ENCODE results near the gene ZNF777. TPM values are rescaled to one million over a fixed set of nuclear protein-coding genes. Genes with fewer than 3 reads are reported as not detected.

ZNF777 gene
- total RNA-seq, 2 experiments from 2014 or later, result 14.5 to 14.8 TPM

DNA sequence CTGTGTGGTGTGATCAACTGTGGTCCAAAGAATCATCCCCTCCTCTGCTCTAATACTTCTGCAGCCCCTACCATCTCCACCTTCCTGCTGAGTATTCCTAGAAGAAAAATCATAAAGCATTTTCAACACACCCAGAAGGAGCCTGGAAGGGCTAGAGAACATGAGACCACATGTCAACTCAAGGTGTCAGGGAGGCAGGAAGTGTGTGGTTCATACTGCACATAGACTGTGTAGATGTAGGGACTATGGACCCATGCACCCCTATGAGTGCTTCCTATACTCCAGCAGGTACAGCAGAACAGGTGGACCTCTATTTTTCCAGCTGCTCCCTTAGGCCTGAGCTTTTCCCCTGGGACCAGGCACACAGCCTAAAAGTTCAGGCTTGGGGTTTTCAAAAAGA lies 39.3 kb upstream of the ZNF777 start:
- ChIA-PET POLR2A (no interaction called here), CTCF (no interaction called here)
- Histone ChIP-seq H3K4me3 (ENCODE audit: low read length) (no peak overlapping the region), H3K27ac (ENCODE audit: low read depth in 1 of 2, low read length in 2 of 2) (no peak overlapping the region), H3K9me3 (ENCODE audit: control insufficient read depth in 1 of 2, insufficient read depth in 1 of 2, low read length in 2 of 2) (no peaks in the 10 kb centered on the region), H3K4me1 (ENCODE audit: insufficient read depth, low read length) (peaks cover 23% of the 10 kb centered on the region), H3K27me3 (ENCODE audit: control insufficient read depth in 1 of 2, insufficient read depth in 2 of 2, low read length in 2 of 2) (no peaks in the 10 kb centered on the region), H3K36me3 (ENCODE audit: insufficient read depth, low read length) (no peaks in the 10 kb centered on the region)
- no peak for ATAC-seq (ENCODE audit: poor library complexity)
- Mint-ChIP-seq H3K36me3 (ENCODE audit: low read depth) (peaks cover 11% of the 10 kb centered on the region), H3K4me3 (peak overlapping the region; percentile 58), H3K27ac (no peak overlapping the region), H3K27me3 (no peaks in the 10 kb centered on the region), H3K4me1 (ENCODE audit: low read depth) (peaks cover 18% of the 10 kb centered on the region), H3K9me3 (no peaks in the 10 kb centered on the region)
- intact Hi-C loops (cut with DNase I, micrococcal nuclease), result loop anchor here in 1 of 2 experiments (10.0 kb wide), 1 partner anchor 125 kb away; no protein-coding TSS in a partner anchor
- TF ChIP-seq, protein P1, sequence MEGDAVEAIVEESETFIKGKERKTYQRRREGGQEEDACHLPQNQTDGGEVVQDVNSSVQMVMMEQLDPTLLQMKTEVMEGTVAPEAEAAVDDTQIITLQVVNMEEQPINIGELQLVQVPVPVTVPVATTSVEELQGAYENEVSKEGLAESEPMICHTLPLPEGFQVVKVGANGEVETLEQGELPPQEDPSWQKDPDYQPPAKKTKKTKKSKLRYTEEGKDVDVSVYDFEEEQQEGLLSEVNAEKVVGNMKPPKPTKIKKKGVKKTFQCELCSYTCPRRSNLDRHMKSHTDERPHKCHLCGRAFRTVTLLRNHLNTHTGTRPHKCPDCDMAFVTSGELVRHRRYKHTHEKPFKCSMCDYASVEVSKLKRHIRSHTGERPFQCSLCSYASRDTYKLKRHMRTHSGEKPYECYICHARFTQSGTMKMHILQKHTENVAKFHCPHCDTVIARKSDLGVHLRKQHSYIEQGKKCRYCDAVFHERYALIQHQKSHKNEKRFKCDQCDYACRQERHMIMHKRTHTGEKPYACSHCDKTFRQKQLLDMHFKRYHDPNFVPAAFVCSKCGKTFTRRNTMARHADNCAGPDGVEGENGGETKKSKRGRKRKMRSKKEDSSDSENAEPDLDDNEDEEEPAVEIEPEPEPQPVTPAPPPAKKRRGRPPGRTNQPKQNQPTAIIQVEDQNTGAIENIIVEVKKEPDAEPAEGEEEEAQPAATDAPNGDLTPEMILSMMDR (IDR thresholded peaks at IDR 0.05), result no peak
- DNase-seq, result peak in 2 of 14 experiments; percentile 18 to 27

GRCh38 chr7:149498811-149499210 lies 37.9 kb upstream of the ZNF777 start:
- ChIA-PET CTCF (no interaction called here), POLR2A (interaction anchor here (1.0 kb wide), 1 partner anchor 126 kb away, joined by 3 read pairs; no protein-coding TSS in a partner anchor)
- Histone ChIP-seq H3K27me3 (ENCODE audit: control insufficient read depth in 1 of 2, insufficient read depth in 2 of 2, low read length in 2 of 2) (no peaks in the 10 kb centered on the region), H3K36me3 (ENCODE audit: insufficient read depth, low read length) (peaks cover 6% of the 10 kb centered on the region), H3K9me3 (ENCODE audit: control insufficient read depth in 1 of 2, insufficient read depth in 1 of 2, low read length in 2 of 2) (no peaks in the 10 kb centered on the region), H3K27ac (ENCODE audit: low read depth in 1 of 2, low read length in 2 of 2) (no peak overlapping the region), H3K4me1 (ENCODE audit: insufficient read depth, low read length) (peaks cover 25% of the 10 kb centered on the region), H3K4me3 (ENCODE audit: low read length) (no peak overlapping the region)
- Mint-ChIP-seq H3K9me3 (no peaks in the 10 kb centered on the region), H3K27me3 (no peaks in the 10 kb centered on the region), H3K27ac (peak overlapping the region; percentile 64), H3K4me3 (peak overlapping the region; percentile 65), H3K4me1 (ENCODE audit: low read depth) (peaks cover 27% of the 10 kb centered on the region), H3K36me3 (ENCODE audit: low read depth) (peaks cover 23% of the 10 kb centered on the region)
- ATAC-seq (ENCODE audit: poor library complexity) (no peak), DNase-seq (peak in 1 of 14 experiments; percentile 3)
- intact Hi-C loops (cut with DNase I, micrococcal nuclease), result loop anchor here (5.0 to 10.0 kb wide), 9 partner anchors 77 to 494 kb away; partner anchors contain the start of genes PDIA4 (in 1 of the 2), ZNF282 (in 1 of the 2), ZNF425 (in 1 of the 2) and ZNF467 (in 1 of the 2)
- TF ChIP-seq, protein P1 (IDR thresholded peaks at IDR 0.05), result no peak

DNA sequence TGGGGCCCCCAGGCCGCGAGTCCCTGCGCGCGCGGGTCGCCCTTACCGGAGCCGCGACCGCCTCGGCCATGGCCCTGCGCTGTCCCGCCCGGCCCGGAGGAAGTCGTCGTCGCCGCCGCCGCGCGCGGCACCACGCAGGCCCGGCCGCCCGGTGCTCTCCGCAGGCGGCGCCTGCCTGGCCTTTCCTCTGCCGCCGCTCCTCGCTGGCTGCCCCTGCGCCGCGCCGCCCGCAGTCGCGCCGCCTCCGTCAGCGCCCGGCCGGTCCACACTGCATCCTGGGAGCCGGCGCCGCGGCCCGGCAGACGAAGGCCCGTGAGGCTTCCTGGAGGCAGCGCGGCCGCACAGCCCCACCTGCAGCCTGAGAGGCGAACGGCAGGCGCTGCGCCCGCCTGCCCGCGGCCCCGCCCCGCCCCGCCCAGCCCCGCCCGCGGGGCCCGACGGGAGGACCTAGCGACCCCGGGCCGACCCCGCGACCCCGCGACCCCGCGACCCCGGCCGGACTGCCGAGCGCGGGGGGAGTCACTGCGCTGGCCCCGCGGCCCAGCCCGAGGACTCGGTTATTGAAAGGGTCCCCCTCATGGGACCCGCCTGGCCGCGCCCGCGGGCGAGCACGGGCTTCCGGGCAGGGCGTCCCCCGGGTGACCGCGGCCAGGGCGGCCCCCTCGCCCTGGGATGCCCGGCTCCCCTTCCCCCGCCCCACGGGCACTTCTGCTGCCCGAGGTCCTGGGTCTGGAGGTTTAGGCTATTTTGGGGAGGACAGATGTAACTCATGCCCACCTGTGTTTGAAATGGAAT lies 36.8 kb upstream of the ZNF777 start, which contains the start of gene ZNF746:
Gene ZNF746 (minus strand): TSS at position 343 of the 795 bp plus-strand sequence. CDS start 273 bp downstream, at position 70.
- no peaks in the 10 kb centered on the region for H3K27me3 Mint-ChIP-seq
- Histone ChIP-seq H3K27me3 (ENCODE audit: control insufficient read depth in 1 of 2, insufficient read depth in 2 of 2, low read length in 2 of 2) (no peaks in the 10 kb centered on the region), H3K4me1 (ENCODE audit: insufficient read depth, low read length) (peaks cover 25% of the 10 kb centered on the region), H3K36me3 (ENCODE audit: insufficient read depth, low read length) (peaks cover 18% of the 10 kb centered on the region), H3K9me3 (ENCODE audit: control insufficient read depth in 1 of 2, insufficient read depth in 1 of 2, low read length in 2 of 2) (no peaks in the 10 kb centered on the region), H3K27ac (ENCODE audit: low read depth in 1 of 2, low read length in 2 of 2) (peak within 1 kb of the TSS in 1 of 2 donors; percentile 43), H3K4me3 (ENCODE audit: low read length) (peak within 1 kb of the TSS; percentile 73)
- H3K4me3 Mint-ChIP-seq, result peak within 1 kb of the TSS; percentile 96
- intact Hi-C loops (cut with DNase I, micrococcal nuclease), result loop anchor here (1.0 to 10.0 kb wide), 11 partner anchors 75 to 493 kb away; partner anchors contain the start of genes PDIA4 (in 1 of the 2), ZNF282 (in 1 of the 2), ZNF425 (in 1 of the 2) and ZNF467 (in 1 of the 2)
- H3K4me1 Mint-ChIP-seq (ENCODE audit: low read depth), result peaks cover 27% of the 10 kb centered on the region
- no peaks in the 10 kb centered on the region for H3K9me3 Mint-ChIP-seq
- ChIA-PET CTCF (interaction anchor here (3.9 kb wide), 1 partner anchor 37 kb away, joined by 12 read pairs; the partner anchor contains the start of gene ZNF777), POLR2A (no interaction called here)
- peak; percentile 92 for ATAC-seq (ENCODE audit: poor library complexity)
- H3K27ac Mint-ChIP-seq, result peak within 1 kb of the TSS; percentile 96
- DNase-seq, result peak; percentile 58 to 92 (median 74)
- TF ChIP-seq, protein P1 (IDR thresholded peaks at IDR 0.05), result peak; percentile 27
- peaks cover 34% of the 10 kb centered on the region for H3K36me3 Mint-ChIP-seq (ENCODE audit: low read depth)

Measured in CD4-positive, alpha-beta T cell (primary cell).